ENCODE data around the gene PPP5C. TPM values are rescaled to one million over a fixed set of nuclear protein-coding genes. Genes with fewer than 3 reads are reported as not detected.

Gene PPP5C
- total RNA-seq, 1 experiment from 2014 or later = 58.1 TPM

- no peaks in the 10 kb centered on the region for H3K4me1 ChIP-seq (ENCODE audit: control insufficient read depth, insufficient read depth, low read length)
- no TSS peak for BruUV-seq (replicated peaks)
- H3K27me3 ChIP-seq (ENCODE audit: control insufficient read depth, insufficient read depth, low read length) = no peaks in the 10 kb centered on the region
- H3K36me3 ChIP-seq (ENCODE audit: control insufficient read depth, insufficient read depth, low read length) = 0 out of 2 replicates have a peak, but pooled peaks cover 6% of the 10 kb centered on the region
- ATAC-seq = no peak
- in situ Hi-C loops (cut with HindIII; ENCODE audit: low pct_unique_long_range_greater_than_20kb, low sequenced_read_pairs) (no loop called here), intact Hi-C loops (cut with micrococcal nuclease; ENCODE audit: unreplicated experiment) (no loop called here)
- H3K4me3 ChIP-seq (ENCODE audit: low read depth in 2 of 2, low read length in 2 of 2) = no peak overlapping the region
- TF ChIP-seq CTCF (IDR thresholded peaks at IDR 0.05) (no peak), SIN3A (IDR thresholded peaks at IDR 0.05; ENCODE audit: borderline replicate concordance, insufficient read depth, low read depth, low read length) (no peak), POLR2AphosphoS5 (IDR thresholded peaks at IDR 0.05; ENCODE audit: low read depth, low read length) (no peak), TCF7L2 (IDR thresholded peaks at IDR 0.05; ENCODE audit: low read depth, low read length) (no peak), REST (IDR thresholded peaks at IDR 0.05; ENCODE audit: insufficient read depth in 1 of 2, low read depth in 2 of 2, low read length in 1 of 2) (no peak)
- H3K9me3 ChIP-seq (ENCODE audit: control insufficient read depth, insufficient read depth, low read depth, low read length) = no peaks in the 10 kb centered on the region
- no peak overlapping the region for H3K27ac ChIP-seq (ENCODE audit: low read length)
- POLR2A ChIA-PET = no interaction called here
- DNase-seq (ENCODE audit: low read depth, low spot score) = no peak
- CTCF ChIA-PET = no interaction called here
Measured at GRCh38 chr19:46384396-46384795, 37.5 kb downstream of the PPP5C start.

GRCh38 chr19:46385636-46386035 lies 38.7 kb downstream of the PPP5C start:
- BruUV-seq (replicated peaks) = no TSS peak
- no peaks in the 10 kb centered on the region for H3K4me1 ChIP-seq (ENCODE audit: control insufficient read depth, insufficient read depth, low read length)
- H3K9me3 ChIP-seq (ENCODE audit: control insufficient read depth, insufficient read depth, low read depth, low read length) = no peaks in the 10 kb centered on the region
- CTCF ChIA-PET = no interaction called here
- no peak overlapping the region for H3K27ac ChIP-seq (ENCODE audit: low read length)
- DNase-seq (ENCODE audit: low read depth, low spot score) = no peak
- TF ChIP-seq POLR2AphosphoS5 (IDR thresholded peaks at IDR 0.05; ENCODE audit: low read depth, low read length) (no peak), REST (IDR thresholded peaks at IDR 0.05; ENCODE audit: insufficient read depth in 1 of 2, low read depth in 2 of 2, low read length in 1 of 2) (no peak), TCF7L2 (IDR thresholded peaks at IDR 0.05; ENCODE audit: low read depth, low read length) (no peak), CTCF (IDR thresholded peaks at IDR 0.05) (no peak), SIN3A (IDR thresholded peaks at IDR 0.05; ENCODE audit: borderline replicate concordance, insufficient read depth, low read depth, low read length) (no peak)
- H3K4me3 ChIP-seq (ENCODE audit: low read depth in 2 of 2, low read length in 2 of 2) = no peak overlapping the region
- ATAC-seq = no peak
- POLR2A ChIA-PET = no interaction called here
- in situ Hi-C loops (cut with HindIII; ENCODE audit: low pct_unique_long_range_greater_than_20kb, low sequenced_read_pairs) = no loop called here
- H3K27me3 ChIP-seq (ENCODE audit: control insufficient read depth, insufficient read depth, low read length) = no peaks in the 10 kb centered on the region
- H3K36me3 ChIP-seq (ENCODE audit: control insufficient read depth, insufficient read depth, low read length) = 0 out of 2 replicates have a peak, but pooled peaks cover 7% of the 10 kb centered on the region
- intact Hi-C loops (cut with micrococcal nuclease; ENCODE audit: unreplicated experiment) = no loop called here

Data from Panc1 (cell line).